GM12878 (cell line): ENCODE measurements around the gene PRTFDC1. TPM values are rescaled to one million over a fixed set of nuclear protein-coding genes. Genes with fewer than 3 reads are reported as not detected.

Experiments
- ATAC-seq: fragments of 200-7000 bp; cut with Tn5 transposase; 3 replicates; pipeline ENCODE4 v1.9.1; 2020; ENCODE audit warnings: mild to moderate bottlenecking, moderate library complexity
- BruUV-seq: library from RNA; stranded (reverse); fragments of 400-500 nt; replicated peaks from 2 replicates; lab custom pipeline; 2021; lab: Mats Ljungman, UMichigan
- CTCF ChIA-PET: fragments of 300-600 bp; sonication (Branson Sonifier 250); formaldehyde crosslinking; extraction: SDS; loops from one replicate; lab custom pipeline; 2021; ENCODE audit warnings: inconsistent platforms; lab: Yijun Ruan, JAX
- POLR2A ChIA-PET: fragments of 350-600 bp; formaldehyde crosslinking; extraction: SDS; loops from one replicate; lab custom pipeline; 2021; ENCODE audit warnings: inconsistent platforms; lab: Charles Lee
- RAD21 ChIA-PET: fragments of 300-600 bp; sonication (Branson Sonifier 250); formaldehyde crosslinking; loops from one replicate; lab custom pipeline; 2023; ENCODE audit warnings: antibody characterized with exemption; ENCODE audit not compliant: unreplicated experiment; lab: Charles Lee
- SMC1A ChIA-PET: fragments of 300-600 bp; sonication (Branson Sonifier 250); formaldehyde crosslinking; loops from one replicate; lab custom pipeline; 2023; ENCODE audit not compliant: unreplicated experiment, uncharacterized antibody; lab: Charles Lee
- DNase-seq: peaks from one replicate; pipeline ENCODE4 v3.0.0-alpha.2; 2011; ENCODE audit warnings: low read depth, low spot score
- FAIRE-seq: peaks from 3 replicates; lab custom pipeline; 2011; peaks lifted over from hg19 to GRCh38; lab: Jason Lieb, UNC
- H2AFZ ChIP-seq: 2 replicates; pipeline ENCODE4 v1.6.0; 2011; ENCODE audit warnings: low read depth, low read length, control low read depth; ENCODE audit not compliant: control insufficient read depth
- H3K27ac ChIP-seq: 2 replicates; pipeline ENCODE4 v1.5.1; 2011; ENCODE audit warnings: control low read depth; ENCODE audit not compliant: control insufficient read depth, insufficient read depth
- H3K27me3 ChIP-seq, 2 experiments: replicated peaks in 1 of 2; 2 replicates each; pipeline versions ENCODE4 v1.6.0 to v1.6.1; 2011; ENCODE audit warnings: low read length in 1 of 2; ENCODE audit not compliant: control insufficient read depth in 2 of 2, insufficient read depth in 2 of 2
- H3K36me3 ChIP-seq, 2 experiments: 2 replicates each; pipeline ENCODE4 v1.5.1; 2011; ENCODE audit warnings: low read length in 1 of 2; ENCODE audit not compliant: control insufficient read depth in 2 of 2, insufficient read depth in 2 of 2
- H3K4me1 ChIP-seq: 2 replicates; pipeline ENCODE4 v1.6.1; 2011; ENCODE audit warnings: mild to moderate bottlenecking, low read length, moderate library complexity, mixed read lengths; ENCODE audit not compliant: control insufficient read depth, insufficient read depth
- H3K4me2 ChIP-seq: 2 replicates; pipeline ENCODE4 v1.6.0; 2011; ENCODE audit warnings: control low read depth; ENCODE audit not compliant: control insufficient read depth, insufficient read depth
- H3K4me3 ChIP-seq: fragments of 200-600 bp; sonication (generic); 2 replicates; pipeline ENCODE4 v1.5.1; 2016
- H3K79me2 ChIP-seq: 2 replicates; pipeline ENCODE4 v1.6.0; 2011; ENCODE audit warnings: low read length; ENCODE audit not compliant: control insufficient read depth, insufficient read depth
- H3K9ac ChIP-seq: 2 replicates; pipeline ENCODE4 v1.8.0; 2011; ENCODE audit warnings: low read length, control low read depth, mixed read lengths; ENCODE audit not compliant: control insufficient read depth, insufficient read depth
- H3K9me3 ChIP-seq: replicated peaks from 3 replicates; pipeline ENCODE4 v1.5.1; 2011; ENCODE audit warnings: mild to moderate bottlenecking, low read length; ENCODE audit not compliant: control insufficient read depth, insufficient read depth
- H4K20me1 ChIP-seq: 2 replicates; pipeline ENCODE4 v1.6.0; 2011; ENCODE audit not compliant: control insufficient read depth, insufficient read depth
- NFXL1 ChIP-seq: fragments of 450-650 bp; IDR thresholded peaks from 2 replicates; pipeline ENCODE4 v1.6.1; 2017; ENCODE audit warnings: antibody characterized with exemption, mild to moderate bottlenecking, borderline replicate concordance
- REST ChIP-seq: IDR thresholded peaks from 2 replicates; pipeline ENCODE4 v1.6.1; 2012; ENCODE audit warnings: mild to moderate bottlenecking, low read depth, low read length
- TCF3 ChIP-seq: IDR thresholded peaks from 2 replicates; pipeline ENCODE4 v1.6.1; 2012; ENCODE audit warnings: low read depth, mild to moderate bottlenecking, low read length, borderline replicate concordance; ENCODE audit not compliant: insufficient read depth
- ZBTB11 ChIP-seq: fragments of 450-650 bp; formaldehyde crosslinking; IDR thresholded peaks from 2 replicates; pipeline ENCODE4 v1.5.0; 2022; ENCODE audit warnings: mild to moderate bottlenecking, missing genetic modification characterization
- ZNF687 ChIP-seq: fragments of 450-650 bp; IDR thresholded peaks from 2 replicates; pipeline ENCODE4 v1.6.1; 2017; ENCODE audit warnings: mild to moderate bottlenecking, moderate library complexity
- ZSCAN29 ChIP-seq: fragments of 450-650 bp; IDR thresholded peaks from 2 replicates; pipeline ENCODE4 v1.6.1; 2017; ENCODE audit warnings: mild to moderate bottlenecking, moderate library complexity
- WGBS: methylation state at CpG from one replicate; pipeline ENCODE4 v1.1.6; 2016; ENCODE audit warnings: low lambda C conversion rate; ENCODE audit not compliant: insufficient replicate concordance, insufficient coverage; ENCODE audit errors: missing lambda C conversion rate; 5-methylcytosine and 5-hydroxymethylcytosine counted together
- in situ Hi-C: fragments of 300-500 bp; cut with MboI; formaldehyde crosslinking; loops from 9 replicates; pipeline ENCODE4 v1.14.3; 2018; ENCODE audit warnings: mixed read lengths
- intact Hi-C: fragments of 100-400 bp; cut with micrococcal nuclease; formaldehyde crosslinking; loops from one replicate; pipeline ENCODE4 v1.14.2; 2022; ENCODE audit not compliant: unreplicated experiment
- polyA plus RNA-seq, 11 experiments: library from polyadenylated mRNA; depleted of rRNA in 4 of 11; unstranded in 6 of 11; stranded (reverse) in 5 of 11; fragments of >200 nt; fragmentation: Nextera tagmentation in 4 of 11; fragmentation: Illumina TruSeq in 1 of 11; extraction: Ambion mirVana in 4 of 11; extraction: Trizol in 1 of 11; gene quantifications; 1 replicate in 1 of 11; 2 replicates in 10 of 11; pipeline versions ENCODE4 v1.2.1 to v1.2.3, GENCODE V29; 2011 to 2016; ENCODE audit warnings: inconsistent platforms in 2 of 11, missing spikeins in 2 of 11, low read depth in 1 of 11
- total RNA-seq, 4 experiments: library from RNA; depleted of rRNA in 3 of 4; stranded (reverse); fragments of >200 nt in 3 of 4; fragmentation: Illumina TruSeq in 1 of 4; extraction: Trizol in 1 of 4; gene quantifications; 2 replicates each; pipeline versions ENCODE4 v1.2.1 to v1.2.3, GENCODE V29; 2013 to 2021

The PRTFDC1 gene
- total and polyA plus RNA-seq, 10 of the 15 experiments (the other 5 are each of a cell fraction or from before 2014, with no cell fraction given), result 5.5 to 17.3 (median 11.3) TPM

- in situ Hi-C loops, result no loop called here
- SMC1A ChIA-PET, result interaction anchor here (0.7 to 8.1 kb wide), 7 partner anchors 14 to 78 kb away, joined by 3 to 44 read pairs (median 3); no protein-coding TSS in a partner anchor
- Histone ChIP-seq H3K27me3 (no peaks in the 10 kb centered on the region), H3K4me3 (no peak overlapping the region), H3K79me2 (no peaks in the 10 kb centered on the region), H3K4me1 (peaks cover 4% of the 10 kb centered on the region), H2AFZ (no peak overlapping the region), H4K20me1 (no peaks in the 10 kb centered on the region), H3K27ac (no peak overlapping the region), H3K9ac (no peak overlapping the region), H3K36me3 (no peaks in the 10 kb centered on the region), H3K4me2 (no peak overlapping the region), H3K9me3 (no peaks in the 10 kb centered on the region; the same call in 2 of the 3 replicates)
- RAD21 ChIA-PET, result interaction anchor here (2.0 to 4.3 kb wide), 3 partner anchors 36 to 84 kb away, joined by 5 to 18 read pairs (median 10); no protein-coding TSS in a partner anchor
- FAIRE-seq, result no peak
- CTCF ChIA-PET, result interaction anchor here (0.7 to 2.1 kb wide), 6 partner anchors 14 to 990 kb away, joined by 3 to 7 read pairs (median 4); no protein-coding TSS in a partner anchor
- TF ChIP-seq NFXL1, result no peak
- TF ChIP-seq ZNF687, result no peak
- TF ChIP-seq REST, result no peak
- TF ChIP-seq TCF3, result no peak
- no peak for TF ChIP-seq ZBTB11 (CRISPR knock-in tag)
- no peak for TF ChIP-seq ZSCAN29
- POLR2A ChIA-PET, result interaction anchor here (0.6 to 0.7 kb wide), 2 partner anchors 54 to 337 kb away, joined by 5 to 6 read pairs; no protein-coding TSS in a partner anchor
- 40% methylated on average over 3 of the region's 3 CpGs for WGBS
- BruUV-seq, result no TSS peak
- intact Hi-C loops, result no loop called here
- DNase-seq, result no peak
- no peak for ATAC-seq
Measured at GRCh38 chr10:24983946-24984345, 31.5 kb upstream of the PRTFDC1 start.
